ENCODE results near the gene CCDC6.

- TF ChIP-seq, protein P1, sequence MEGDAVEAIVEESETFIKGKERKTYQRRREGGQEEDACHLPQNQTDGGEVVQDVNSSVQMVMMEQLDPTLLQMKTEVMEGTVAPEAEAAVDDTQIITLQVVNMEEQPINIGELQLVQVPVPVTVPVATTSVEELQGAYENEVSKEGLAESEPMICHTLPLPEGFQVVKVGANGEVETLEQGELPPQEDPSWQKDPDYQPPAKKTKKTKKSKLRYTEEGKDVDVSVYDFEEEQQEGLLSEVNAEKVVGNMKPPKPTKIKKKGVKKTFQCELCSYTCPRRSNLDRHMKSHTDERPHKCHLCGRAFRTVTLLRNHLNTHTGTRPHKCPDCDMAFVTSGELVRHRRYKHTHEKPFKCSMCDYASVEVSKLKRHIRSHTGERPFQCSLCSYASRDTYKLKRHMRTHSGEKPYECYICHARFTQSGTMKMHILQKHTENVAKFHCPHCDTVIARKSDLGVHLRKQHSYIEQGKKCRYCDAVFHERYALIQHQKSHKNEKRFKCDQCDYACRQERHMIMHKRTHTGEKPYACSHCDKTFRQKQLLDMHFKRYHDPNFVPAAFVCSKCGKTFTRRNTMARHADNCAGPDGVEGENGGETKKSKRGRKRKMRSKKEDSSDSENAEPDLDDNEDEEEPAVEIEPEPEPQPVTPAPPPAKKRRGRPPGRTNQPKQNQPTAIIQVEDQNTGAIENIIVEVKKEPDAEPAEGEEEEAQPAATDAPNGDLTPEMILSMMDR (conservative IDR thresholded peaks at IDR 0.05) = no peak
- no peak for TF ChIP-seq EZH2 (IDR thresholded peaks at IDR 0.05; ENCODE audit: low read depth)
Measured at GRCh38 chr10:59905066-59905730, 1.2 kb downstream of the CCDC6 start.
